GM18909 (cell line): ENCODE data around the gene TNK2.
"Not testable (repeated sequence)": the region's sequence is repeated elsewhere in the genome, so short reads cannot be mapped to it uniquely, and the experiment has no call there.

Source experiments
- ATAC-seq: cut with Tn5 transposase; IDR thresholded peaks from one replicate; pipeline ENCODE4 v1.9.1; 2021; ENCODE audit warnings: mild to moderate bottlenecking; ENCODE audit not compliant: unreplicated experiment, poor library complexity

Gene TNK2

DNA sequence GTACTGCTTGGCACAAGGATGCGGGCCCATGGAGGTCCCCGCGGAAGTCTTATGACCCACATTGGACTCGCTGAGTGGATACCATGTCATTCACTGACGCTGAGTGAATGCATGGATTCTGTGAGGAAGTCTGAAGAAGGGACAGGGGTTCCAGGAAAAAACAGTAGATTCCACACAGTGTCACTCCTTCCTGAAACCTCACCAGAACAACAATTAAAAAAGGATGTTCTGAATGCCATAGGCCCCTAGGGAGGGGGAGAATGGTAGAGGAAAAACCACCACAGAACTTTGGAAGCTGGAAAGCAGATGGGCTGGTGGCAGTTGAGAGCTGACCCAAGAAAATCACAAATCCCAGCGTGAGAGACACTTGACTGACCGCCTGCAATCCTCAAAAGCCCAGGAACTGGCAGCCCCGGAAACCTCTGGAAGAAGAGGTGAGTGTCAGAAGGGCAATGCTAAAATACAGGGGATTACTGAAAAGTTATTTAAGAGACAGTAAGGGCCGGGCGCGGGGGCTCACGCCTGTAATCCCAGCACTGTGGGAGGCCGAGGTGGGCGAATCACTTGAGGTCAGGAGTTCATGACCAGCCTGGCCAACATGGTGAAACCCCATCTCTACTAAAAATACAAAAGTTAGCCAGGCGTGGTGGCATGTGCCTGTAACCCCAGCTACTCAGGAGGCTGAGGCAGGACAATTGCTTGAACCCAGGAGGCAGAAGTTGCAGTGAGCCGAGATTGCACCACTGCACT lies 6.3 kb downstream of the TNK2 start:
- not testable (repeated sequence) for ATAC-seq

GRCh38 chr3:195900436-195901355 lies 7.7 kb downstream of the TNK2 start:
- ATAC-seq: peak; percentile 51

- ATAC-seq: no peak
Observed at GRCh38 chr3:195899701-195900435, 8.5 kb downstream of the TNK2 start.

GRCh38 chr3:195897853-195898415 lies 10.4 kb downstream of the TNK2 start:
- ATAC-seq: no peak

DNA sequence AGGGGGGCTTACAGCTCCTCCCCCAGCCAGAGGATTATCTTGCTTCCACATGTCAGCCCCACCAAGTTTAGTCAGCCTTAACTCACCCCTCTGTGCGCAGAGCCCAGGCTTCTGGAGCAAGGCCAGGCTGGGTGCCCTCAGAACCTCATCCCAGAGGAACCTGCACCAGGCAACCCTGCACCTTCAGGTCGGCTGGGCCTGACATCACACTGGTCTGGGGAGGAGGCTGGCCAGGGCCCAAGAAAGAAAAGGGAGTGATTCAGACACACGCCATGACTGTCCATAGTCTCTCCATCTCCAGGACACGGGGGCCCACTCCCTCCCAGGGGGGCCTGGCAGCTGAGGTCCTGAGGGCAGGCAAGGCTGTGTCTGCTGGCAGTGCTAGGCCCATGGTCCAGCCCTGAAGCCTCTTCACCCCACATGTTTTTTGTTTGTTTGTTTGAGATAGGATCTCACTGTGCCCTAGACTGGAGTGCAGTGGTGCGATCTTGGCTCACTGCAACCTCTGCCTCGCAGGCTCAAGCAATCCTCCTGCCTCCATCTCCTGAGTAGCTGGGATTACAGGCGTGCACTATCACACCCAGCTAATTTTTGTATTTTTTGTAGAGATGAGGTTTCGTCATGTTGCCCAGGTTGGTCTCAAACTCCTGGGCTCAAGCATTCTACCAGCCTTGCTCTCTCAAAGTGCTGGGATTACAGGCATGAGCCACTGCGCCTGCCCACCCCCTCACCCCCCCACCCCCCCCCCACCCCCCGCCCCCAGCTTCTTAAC lies 11.1 kb downstream of the TNK2 start:
- ATAC-seq: no peak

DNA sequence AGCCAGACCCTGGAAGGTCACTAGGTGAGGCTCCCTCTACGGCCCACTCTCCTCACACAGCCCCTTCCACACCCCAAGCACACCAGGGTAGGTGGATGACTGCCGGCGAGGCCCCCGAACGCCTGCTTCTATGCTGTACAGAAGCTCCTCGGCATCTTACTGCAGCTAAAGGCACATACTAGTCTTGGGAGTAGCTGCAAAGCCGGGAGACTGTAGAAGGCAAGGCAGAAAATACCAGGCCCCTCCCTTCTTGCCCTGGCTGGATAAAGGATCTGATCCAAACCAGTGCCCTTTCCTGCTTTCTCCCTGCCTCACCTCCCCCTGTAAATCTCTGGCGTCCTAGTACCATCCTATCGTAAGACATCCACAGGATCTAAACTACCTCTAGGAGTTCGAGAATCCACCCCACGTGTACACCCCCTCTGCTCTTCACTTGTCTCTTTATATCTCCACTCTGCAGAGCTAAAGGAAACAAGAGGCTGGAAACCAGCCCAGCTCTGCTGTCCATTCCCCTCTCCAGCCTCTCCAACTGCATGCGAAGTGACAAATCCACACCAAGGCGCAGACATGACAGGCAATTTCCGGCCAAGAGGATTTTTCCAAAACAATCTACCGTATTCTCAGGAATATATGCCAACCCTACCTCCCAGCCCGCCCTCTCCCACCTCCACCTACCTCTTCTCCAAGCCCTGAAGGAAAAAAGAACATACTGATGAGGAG lies 11.8 kb downstream of the TNK2 start:
- ATAC-seq: no peak

DNA sequence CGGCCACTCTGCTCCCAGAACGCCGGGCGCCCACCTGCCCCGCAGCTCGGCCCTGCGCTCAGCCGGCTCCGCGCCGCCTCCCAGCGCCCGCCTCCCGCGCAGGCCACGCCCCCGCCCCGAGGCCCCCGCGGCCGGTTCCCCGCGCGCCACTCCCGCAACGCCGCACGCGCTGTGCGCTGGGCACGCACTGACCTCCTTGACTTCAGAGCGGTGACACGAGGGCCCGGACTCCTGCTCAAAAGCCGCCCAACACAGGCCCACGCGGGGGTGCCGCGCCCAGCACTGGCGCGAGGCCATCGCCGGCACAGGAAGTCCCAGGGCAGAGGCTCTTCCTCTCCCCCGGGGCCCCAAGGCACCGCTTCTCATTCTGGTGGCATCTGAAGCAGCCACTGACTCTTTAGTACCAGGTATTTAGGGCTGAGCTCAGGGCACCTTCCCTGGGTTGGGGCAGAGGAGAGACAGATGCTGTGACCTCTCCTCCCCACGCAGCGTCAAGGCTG lies 12.4 kb downstream of the TNK2 start:
- peak; percentile 42 for ATAC-seq

GRCh38 chr3:195895078-195895860 lies 13.1 kb downstream of the TNK2 start:
- peak; percentile 62 for ATAC-seq

DNA sequence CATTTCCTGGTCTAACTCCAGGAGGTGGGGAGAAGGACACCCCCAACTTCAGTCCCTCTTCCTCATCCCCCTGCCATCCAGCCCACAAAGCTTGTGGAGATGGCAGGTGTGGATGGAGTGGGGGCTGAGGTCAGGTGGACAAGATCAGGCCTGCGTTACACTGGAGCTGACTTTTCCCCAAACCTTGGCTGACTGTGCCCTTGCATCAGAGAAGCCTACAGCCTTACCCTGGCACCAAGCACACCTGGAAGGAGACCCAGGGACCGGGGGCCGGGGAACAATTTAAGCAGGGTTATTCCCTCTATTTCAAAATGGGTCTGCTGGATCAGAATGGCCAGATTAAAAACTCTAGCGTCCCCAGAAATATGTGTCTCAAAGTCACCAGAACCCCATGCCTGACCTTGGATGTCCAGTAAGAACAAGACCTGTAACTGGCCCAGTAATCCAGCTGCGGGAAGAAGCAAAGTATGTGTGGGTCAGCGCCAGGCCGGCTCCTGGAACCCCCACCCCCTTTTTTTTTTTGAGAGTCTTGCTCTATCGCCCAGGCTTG lies 14.4 kb downstream of the TNK2 start:
- ATAC-seq: no peak

DNA sequence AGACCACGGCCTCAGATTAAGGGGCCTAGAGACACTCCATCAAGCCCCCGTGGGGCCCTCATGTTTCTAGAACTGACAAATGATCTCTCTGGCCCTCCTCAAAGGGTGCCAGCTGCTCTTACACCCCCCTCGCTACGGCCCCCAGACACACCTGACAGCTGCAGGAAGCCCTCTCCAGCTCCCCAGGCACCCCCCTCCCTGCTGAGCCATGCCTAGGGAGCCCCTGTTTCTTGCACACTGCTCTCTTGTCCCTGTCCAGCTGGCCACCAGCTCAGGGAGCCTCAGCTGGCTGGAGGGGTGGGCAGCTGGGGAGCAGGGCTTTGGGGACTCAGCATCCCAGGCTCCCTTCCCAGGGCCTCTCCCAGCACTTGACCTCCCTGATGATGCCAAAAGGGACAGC lies 14.8 kb downstream of the TNK2 start:
- ATAC-seq: no peak

DNA sequence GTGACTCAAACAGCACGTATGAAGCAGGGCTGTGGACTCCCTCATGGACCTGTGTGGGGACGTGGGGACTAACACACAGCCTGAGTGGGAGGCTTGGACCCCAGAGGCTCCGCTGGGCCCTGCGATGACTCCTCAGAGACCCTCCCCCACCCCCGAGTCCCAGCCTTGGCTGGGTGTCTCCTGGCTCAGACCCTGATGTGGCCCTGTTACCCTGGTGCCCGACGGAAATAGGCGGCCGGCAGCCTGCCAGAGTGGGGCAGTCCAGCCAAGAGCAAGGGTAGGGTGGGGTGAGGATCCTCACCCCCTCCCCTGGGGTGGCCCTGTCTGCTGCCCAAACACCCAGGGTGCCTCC lies 15.3 kb downstream of the TNK2 start:
- ATAC-seq: no peak

DNA sequence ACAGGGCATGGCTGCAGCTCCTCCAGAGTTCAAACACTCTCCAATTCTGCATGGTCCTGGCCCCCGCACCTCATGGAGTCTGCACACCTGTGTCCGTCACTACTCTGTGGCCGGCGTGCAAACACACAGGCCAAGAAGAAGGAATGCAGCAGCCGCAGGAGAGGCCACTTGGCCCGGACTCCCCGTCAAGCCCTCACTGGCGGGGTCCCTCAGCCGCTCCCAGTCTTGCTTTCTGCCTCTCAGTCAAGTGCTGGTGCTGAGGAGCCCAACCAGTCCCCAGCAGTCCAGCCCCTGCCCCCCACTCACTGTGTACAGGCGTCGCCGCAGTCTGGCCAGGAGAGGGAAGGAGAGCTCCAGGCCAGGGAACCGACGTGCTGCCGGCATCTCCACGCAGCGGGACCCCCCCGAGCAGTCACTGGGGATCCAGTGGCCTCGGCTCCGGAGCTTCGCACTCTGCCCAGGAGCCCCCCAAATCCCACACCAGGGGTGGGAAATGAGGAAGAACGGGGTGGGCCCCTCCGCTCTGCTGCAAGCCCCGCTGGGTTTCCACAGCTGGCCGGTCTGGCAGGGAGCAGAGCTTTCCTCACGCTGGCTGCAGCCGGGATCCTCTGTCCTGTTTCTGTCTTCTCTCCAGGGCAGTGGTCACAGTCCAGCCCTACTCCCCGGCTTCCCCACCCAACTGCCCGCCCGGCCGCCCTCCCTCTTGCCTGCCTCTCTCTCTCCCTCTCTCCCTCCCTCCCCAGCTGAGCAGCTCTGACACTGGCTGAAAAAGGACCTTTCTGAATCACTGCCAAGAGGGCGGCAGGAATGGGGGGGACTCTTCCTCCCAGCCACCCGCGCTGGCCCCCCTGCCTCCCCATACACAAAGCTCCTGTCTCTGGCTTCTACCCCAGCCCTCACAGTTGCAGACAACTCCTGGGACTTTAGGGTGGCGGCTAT lies 16.0 kb downstream of the TNK2 start:
- no peak for ATAC-seq

DNA sequence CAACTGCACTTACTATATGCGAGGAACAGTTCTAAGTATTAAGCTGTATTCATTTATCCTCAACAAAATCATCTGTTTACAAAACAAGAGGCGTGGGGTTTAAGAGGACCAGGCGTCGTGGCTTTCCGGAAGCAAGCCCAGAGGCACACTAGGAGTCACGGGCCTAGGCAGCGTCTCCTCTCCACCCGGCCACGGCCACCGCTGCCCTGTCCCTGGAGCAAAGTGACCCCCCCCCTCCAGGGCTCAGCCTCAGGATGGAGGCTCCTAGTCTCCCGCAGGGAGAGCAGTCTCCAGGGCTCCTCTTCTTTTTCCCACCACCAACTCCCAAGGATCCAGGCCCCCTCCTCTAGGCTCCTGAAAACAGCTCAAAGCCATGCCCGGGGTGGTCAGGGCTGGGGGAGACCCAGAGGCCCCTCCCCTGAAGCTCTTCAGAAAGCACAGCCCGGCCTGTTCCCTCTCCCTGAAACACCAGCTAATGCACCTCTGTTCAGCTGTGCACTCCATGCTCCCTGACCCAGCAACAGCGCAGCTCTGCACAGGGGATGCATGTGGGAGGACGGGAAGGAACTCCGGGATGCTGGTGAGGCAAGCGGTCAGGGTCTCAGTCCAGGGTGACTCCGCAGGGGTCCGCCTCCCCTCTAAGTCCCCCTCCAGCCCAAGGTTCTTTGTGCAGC lies 16.8 kb downstream of the TNK2 start:
- no peak for ATAC-seq

DNA sequence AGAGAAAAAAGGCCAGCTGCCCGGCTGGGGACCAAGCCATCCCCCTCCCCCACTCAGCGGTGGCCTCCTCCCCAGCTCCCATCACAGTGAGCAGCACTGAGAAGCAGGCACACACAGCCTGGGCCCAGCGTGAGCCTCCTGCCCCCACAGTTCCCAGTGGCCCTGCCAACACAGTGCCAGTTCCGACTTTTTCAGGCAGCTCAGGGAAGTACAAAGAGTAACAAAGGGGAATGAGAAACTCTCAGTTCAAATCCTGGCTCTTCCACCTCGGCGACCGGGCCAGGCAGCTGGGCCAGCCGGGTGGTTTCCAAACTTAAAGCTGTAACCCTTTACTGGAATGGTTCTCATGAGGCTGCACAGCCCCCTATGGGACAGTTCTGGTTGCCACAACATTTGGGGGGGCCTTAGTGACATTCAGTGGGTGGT lies 18.5 kb downstream of the TNK2 start:
- ATAC-seq: no peak

DNA sequence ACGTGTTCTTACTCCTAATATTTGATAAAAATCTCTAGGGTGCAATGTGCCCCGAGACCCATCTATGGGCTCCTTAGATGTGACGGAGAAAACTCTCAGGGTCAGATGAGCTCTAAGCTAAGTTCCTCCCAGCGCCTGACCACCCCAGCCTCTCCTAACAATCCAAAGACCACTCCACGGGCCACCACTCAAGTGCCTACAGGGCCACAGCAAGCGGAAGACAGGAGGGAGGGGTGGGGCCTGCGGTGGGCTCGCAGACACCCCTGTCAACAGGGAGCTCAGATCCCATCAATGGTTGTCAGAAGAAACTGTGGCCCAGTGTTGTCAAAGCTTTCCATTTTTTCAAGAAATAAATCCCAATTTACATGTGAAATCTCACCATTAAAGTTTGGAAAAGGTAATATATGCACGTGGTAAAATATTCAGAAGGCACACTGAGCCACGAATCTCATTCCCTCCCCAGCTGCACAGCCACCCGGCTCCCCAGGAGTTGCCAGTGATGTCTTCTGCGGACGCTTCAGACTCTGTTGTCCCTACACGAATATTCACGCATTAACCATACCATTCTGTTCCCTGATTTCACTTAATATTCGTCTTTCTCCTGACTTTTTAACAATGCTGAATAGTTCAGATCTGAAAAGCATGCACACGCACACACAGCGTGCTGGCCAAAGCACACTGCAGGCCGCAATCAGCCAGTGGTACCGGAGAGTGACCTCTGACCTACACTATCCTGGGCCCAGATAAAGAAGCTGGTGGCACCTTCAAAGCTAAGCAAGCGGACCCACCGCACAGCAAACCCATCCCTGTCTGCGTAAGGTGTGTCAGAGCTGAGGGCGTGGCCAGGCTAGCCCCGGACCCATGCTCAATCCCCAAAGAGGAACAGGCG lies 19.1 kb downstream of the TNK2 start:
- ATAC-seq: no peak
